Upper lobe of right lung (tissue), 1 donor: ENCODE data around the gene SMOC2. TPM values are rescaled to one million over a fixed set of nuclear protein-coding genes. Genes with fewer than 3 reads are reported as not detected.

Source experiments
- ATAC-seq: fragments of 200-7000 bp; cut with Tn5 transposase; one replicate; pipeline ENCODE4 v1.9.1; 2020; ENCODE audit warnings: mild to moderate bottlenecking, moderate library complexity
- DNase-seq: peaks from one replicate; pipeline ENCODE4 v3.0.0-alpha.2; 2020
- H3K27ac ChIP-seq: fragments of 200-600 bp; one replicate; pipeline ENCODE4 v1.8.0; 2022
- H3K27me3 ChIP-seq: fragments of 200-600 bp; one replicate; pipeline ENCODE4 v1.8.0; 2022; ENCODE audit warnings: mild to moderate bottlenecking
- H3K36me3 ChIP-seq: fragments of 200-600 bp; one replicate; pipeline ENCODE4 v1.8.0; 2022
- H3K4me1 ChIP-seq: fragments of 200-600 bp; one replicate; pipeline ENCODE4 v1.8.0; 2022
- H3K4me3 ChIP-seq: fragments of 200-600 bp; one replicate; pipeline ENCODE4 v1.8.0; 2022; ENCODE audit warnings: mild to moderate bottlenecking
- H3K9me3 ChIP-seq: fragments of 200-600 bp; one replicate; pipeline ENCODE4 v1.8.0; 2022
- intact Hi-C: fragments of 100-400 bp; cut with DNase I; formaldehyde crosslinking; loops from one replicate; pipeline ENCODE4 v1.11.0; 2022
- total RNA-seq: library from RNA; stranded (reverse); fragmentation: NEBNext Ultra II Directional; extraction: Animal tissue kit (Norgen Biotek cat#: 25700); gene quantifications from one replicate; pipeline ENCODE4 v1.2.1, GENCODE V29; 2021
- TF ChIP-seq, protein P1 (sequence below): fragments of 200-600 bp; IDR thresholded peaks from one replicate; pipeline ENCODE4 v1.8.0; 2022; ENCODE audit warnings: antibody characterized with exemption
- donor health status: DM: no; HTN: yes; CAD: no; lungs with severe emphysema.

SMOC2 gene
- total RNA-seq, 1 donor from 2014 or later = 33.1 TPM

DNA sequence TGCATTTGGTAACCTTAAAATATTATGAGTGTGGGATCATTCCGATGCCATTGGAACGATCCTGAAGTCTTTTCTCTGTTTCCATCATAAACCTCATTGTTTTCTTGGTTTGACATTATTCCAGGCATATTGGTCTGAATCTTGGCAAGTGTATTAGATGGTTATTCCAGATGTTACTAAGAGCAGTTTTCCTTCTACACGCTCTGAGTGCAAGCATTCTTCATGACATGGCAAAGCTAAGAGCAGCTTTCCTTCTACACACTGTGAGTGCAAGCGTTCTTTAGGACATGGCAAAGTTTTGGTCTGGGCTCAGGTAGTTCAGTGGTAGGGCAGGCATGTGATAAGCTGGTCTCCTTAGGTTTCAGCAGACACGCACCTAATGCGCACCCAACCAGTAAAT, 53.0 kb downstream of the SMOC2 start:
- intact Hi-C loops = no loop called here
- H3K4me3 ChIP-seq = no peak overlapping the region
- H3K27me3 ChIP-seq = no peaks in the 10 kb centered on the region
- ATAC-seq = no peak
- no peaks in the 10 kb centered on the region for H3K36me3 ChIP-seq
- TF ChIP-seq, protein P1, sequence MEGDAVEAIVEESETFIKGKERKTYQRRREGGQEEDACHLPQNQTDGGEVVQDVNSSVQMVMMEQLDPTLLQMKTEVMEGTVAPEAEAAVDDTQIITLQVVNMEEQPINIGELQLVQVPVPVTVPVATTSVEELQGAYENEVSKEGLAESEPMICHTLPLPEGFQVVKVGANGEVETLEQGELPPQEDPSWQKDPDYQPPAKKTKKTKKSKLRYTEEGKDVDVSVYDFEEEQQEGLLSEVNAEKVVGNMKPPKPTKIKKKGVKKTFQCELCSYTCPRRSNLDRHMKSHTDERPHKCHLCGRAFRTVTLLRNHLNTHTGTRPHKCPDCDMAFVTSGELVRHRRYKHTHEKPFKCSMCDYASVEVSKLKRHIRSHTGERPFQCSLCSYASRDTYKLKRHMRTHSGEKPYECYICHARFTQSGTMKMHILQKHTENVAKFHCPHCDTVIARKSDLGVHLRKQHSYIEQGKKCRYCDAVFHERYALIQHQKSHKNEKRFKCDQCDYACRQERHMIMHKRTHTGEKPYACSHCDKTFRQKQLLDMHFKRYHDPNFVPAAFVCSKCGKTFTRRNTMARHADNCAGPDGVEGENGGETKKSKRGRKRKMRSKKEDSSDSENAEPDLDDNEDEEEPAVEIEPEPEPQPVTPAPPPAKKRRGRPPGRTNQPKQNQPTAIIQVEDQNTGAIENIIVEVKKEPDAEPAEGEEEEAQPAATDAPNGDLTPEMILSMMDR = no peak
- DNase-seq = no peak
- peaks cover 4% of the 10 kb centered on the region for H3K4me1 ChIP-seq
- H3K27ac ChIP-seq = no peak overlapping the region
- H3K9me3 ChIP-seq = no peaks in the 10 kb centered on the region

DNA sequence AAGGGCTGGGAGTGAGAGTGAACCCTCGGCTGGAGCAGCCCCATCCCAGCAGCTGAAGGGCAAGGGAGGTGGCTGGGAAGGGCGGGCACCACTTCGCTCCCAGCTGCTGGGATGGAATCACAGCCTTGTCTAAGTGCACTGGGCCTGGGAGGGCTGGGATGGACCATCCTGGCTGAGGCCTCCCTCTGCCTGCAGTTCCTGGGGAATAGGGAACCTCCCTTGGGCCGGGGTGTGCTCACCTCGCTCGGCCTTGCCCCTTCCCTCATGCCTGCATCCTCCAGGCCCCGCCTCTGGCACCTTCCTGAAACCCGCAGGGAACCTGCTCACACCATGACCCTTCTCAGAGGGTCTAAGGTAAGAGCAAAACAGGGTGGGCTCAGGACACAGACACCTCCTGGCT, 53.7 kb downstream of the SMOC2 start:
- DNase-seq (no peak), ATAC-seq (peak; percentile 21)
- intact Hi-C loops = no loop called here
- peaks cover 4% of the 10 kb centered on the region for H3K4me1 ChIP-seq
- no peaks in the 10 kb centered on the region for H3K9me3 ChIP-seq
- no peak overlapping the region for H3K27ac ChIP-seq
- H3K27me3 ChIP-seq = no peaks in the 10 kb centered on the region
- no peaks in the 10 kb centered on the region for H3K36me3 ChIP-seq
- no peak overlapping the region for H3K4me3 ChIP-seq
- TF ChIP-seq, protein P1 = no peak

DNA sequence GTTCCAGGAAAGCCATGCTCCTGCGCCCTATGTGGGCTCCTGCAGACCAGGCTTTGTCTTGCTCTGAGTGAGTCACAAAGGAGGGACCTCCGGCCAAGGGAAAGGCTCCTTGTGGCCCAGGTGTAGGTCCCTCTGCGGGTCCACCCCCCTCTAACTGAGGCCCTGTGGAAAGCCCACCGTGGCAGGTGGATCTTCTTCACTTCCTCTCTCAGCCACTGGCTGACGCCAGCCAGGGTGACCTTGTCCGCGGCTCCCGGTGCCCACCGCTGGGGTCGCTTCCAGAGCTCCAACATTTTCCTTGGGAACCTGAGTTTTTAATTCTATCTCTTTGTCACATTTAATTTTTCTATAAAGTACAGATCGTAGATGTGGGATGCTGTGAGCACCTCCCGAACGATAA, 54.1 kb downstream of the SMOC2 start:
- ATAC-seq = peak; percentile 8
- H3K4me3 ChIP-seq = no peak overlapping the region
- TF ChIP-seq, protein P1 = no peak
- no peaks in the 10 kb centered on the region for H3K9me3 ChIP-seq
- H3K4me1 ChIP-seq = peaks cover 4% of the 10 kb centered on the region
- intact Hi-C loops = no loop called here
- no peaks in the 10 kb centered on the region for H3K27me3 ChIP-seq
- no peak overlapping the region for H3K27ac ChIP-seq
- H3K36me3 ChIP-seq = no peaks in the 10 kb centered on the region
- no peak for DNase-seq

DNA sequence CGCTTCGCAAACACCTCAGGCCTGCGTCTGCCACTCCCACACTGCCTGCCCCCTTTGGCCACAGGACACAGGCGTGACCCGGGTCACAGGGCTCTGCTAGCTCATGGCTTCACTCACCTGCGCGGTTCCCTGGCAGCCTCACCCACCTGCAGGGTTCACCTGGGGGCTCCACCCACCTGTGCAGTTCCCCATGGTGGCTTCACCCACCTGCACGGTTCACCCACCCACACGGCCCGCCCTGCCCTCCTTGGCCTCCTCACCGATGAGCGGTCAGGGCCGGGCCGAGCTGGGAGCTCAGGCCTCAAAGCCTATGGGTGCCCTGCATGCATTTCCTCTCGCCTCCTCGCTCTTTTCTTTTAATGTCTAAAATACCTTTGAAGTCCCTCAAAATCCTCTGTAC, 54.7 kb downstream of the SMOC2 start:
- peaks cover 4% of the 10 kb centered on the region for H3K4me1 ChIP-seq
- DNase-seq = no peak
- H3K4me3 ChIP-seq = no peak overlapping the region
- no peaks in the 10 kb centered on the region for H3K27me3 ChIP-seq
- ATAC-seq = peak; percentile 6
- no peaks in the 10 kb centered on the region for H3K36me3 ChIP-seq
- no peak overlapping the region for H3K27ac ChIP-seq
- TF ChIP-seq, protein P1 = no peak
- intact Hi-C loops = no loop called here
- H3K9me3 ChIP-seq = no peaks in the 10 kb centered on the region

DNA sequence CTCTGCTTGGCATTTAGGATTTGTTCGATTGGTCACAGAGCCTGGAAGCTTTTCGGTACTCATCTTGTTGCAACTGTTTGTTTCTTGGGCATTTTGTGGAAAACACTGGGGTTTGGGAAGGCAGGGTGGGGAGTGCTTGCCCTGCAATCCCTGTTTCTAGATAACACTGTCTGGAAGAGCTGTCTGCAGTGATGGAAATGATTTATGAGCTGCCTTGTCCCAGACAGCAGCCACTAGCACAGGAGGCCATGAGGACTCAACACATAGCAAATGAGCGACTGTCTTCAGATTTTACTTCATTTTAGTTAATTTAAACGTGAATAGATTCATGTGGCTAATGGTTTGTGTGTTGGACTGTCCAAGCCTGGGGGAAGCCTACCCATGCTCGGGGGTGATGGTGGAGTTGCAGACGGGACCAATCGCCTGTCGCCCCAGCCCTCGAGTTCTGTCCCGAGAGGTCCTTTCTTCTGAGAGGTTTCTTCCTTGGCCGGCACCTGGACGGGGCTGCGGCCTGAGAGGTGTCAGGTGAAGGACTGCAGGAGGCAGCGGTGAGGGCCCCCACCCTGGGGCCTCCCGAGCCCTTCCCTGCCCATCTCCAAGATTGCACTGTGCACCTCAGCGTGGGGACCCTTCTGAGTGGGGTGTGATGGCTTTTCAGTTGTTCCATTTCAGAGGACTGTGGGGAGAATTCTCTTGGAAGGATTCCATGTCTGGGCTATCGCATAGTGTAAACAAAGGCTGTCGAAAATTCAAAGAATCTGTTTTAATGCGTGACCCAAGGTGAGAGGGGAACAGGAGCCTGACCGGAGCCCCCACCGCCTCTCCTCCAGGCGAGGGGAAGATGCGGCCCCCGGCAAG, 55.4 kb downstream of the SMOC2 start:
- H3K36me3 ChIP-seq = no peaks in the 10 kb centered on the region
- H3K4me3 ChIP-seq = no peak overlapping the region
- DNase-seq (no peak), ATAC-seq (no peak)
- TF ChIP-seq, protein P1 = no peak
- intact Hi-C loops = no loop called here
- H3K27me3 ChIP-seq = no peaks in the 10 kb centered on the region
- H3K9me3 ChIP-seq = no peaks in the 10 kb centered on the region
- peaks cover 4% of the 10 kb centered on the region for H3K4me1 ChIP-seq
- no peak overlapping the region for H3K27ac ChIP-seq

DNA sequence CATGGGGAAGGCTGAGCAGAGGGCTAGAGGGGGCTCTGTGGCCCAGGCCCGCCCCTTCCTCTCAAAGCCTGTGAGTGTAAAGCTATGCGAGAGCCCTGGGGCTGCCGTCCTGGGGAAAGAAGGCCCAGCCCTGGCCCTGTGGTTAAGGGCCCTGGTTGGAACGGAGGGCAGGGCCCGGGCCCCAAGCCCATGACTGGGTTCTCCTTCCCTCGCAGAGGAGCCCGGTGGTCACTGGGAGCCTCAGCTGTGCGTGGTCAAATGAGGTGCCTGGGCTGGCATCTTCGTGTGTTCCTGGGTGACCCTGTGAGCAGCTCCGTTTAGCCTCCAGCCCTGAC, 56.0 kb downstream of the SMOC2 start:
- no peak for ATAC-seq
- peaks cover 4% of the 10 kb centered on the region for H3K4me1 ChIP-seq
- no peaks in the 10 kb centered on the region for H3K9me3 ChIP-seq
- H3K4me3 ChIP-seq = no peak overlapping the region
- TF ChIP-seq, protein P1 = no peak
- H3K27me3 ChIP-seq = no peaks in the 10 kb centered on the region
- H3K27ac ChIP-seq = no peak overlapping the region
- no peaks in the 10 kb centered on the region for H3K36me3 ChIP-seq
- DNase-seq = no peak
- intact Hi-C loops = no loop called here
